Measurements from ENCODE around the gene USP27X. TPM values are rescaled to one million over a fixed set of nuclear protein-coding genes. Genes with fewer than 3 reads are reported as not detected.

The USP27X gene
- polyA plus RNA-seq (2013, experiment 1 of 2): 4.1 TPM
- 3.9 TPM for polyA plus RNA-seq (2013, experiment 2 of 2)

DNA sequence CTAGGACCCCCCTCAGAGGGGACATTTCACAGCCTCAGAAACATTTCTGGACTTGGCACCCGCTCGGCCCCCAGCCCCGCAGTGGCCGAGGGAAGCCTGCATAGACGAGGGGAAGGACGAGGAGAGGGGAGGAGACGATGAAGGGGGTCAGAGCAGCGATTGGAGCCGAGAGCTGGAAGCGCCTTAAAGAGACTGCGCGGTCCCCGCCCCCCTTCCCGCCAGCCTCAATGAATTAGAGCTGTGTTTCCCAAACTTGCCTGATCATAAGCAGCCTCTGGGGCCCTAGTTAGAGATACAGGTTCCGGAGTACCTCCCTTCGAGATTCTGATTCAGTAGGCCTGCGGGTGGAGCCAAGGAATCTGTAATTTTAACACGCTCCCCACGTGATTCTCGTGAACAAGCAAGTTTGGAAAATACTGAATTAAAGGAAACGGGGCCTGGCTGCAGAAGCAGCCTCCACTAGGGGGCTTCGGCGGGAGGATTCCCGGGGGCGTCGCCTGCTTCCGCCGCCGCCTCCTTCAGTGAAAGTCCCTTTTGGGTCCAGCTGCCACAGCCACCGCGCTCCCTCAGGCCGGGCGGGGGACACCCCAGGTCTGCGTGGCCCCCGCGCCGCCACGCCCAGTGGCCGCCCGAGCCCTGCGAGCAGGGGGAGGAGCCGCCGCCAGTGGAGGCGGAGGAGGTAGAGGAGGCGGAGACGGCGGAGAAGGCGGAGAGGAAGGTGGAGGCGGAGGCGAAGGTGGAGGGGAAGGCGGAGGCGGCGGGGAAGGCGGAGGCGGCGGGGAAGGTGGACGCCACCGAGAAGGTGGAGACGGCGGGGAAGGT is at the start of gene USP27X:
USP27X (plus strand) TSS at position 651 of the 822 bp plus-strand sequence. CDS start 824 bp downstream, outside the sequence.
- H3K4me3 ChIP-seq (ENCODE audit: low read length): peak within 1 kb of the TSS; percentile 37
- no peaks in the 10 kb centered on the region for H3K79me2 ChIP-seq (ENCODE audit: control insufficient read depth, insufficient read depth, low read length)
- no peak within 1 kb of the TSS for H3K23ac ChIP-seq (ENCODE audit: low read length)
- no peak within 1 kb of the TSS for H2BK120ac ChIP-seq (ENCODE audit: low read depth, low read length)
- peak within 1 kb of the TSS; percentile 59 for H3K27ac ChIP-seq (ENCODE audit: low read depth, low read length)
- no peak within 1 kb of the TSS for H3K4ac ChIP-seq (ENCODE audit: low read depth, low read length)
- peak within 1 kb of the TSS; percentile 32 for H3K18ac ChIP-seq (ENCODE audit: low read length)
- DNase-seq: peak; percentile 87
- no peaks in the 10 kb centered on the region for H3K27me3 ChIP-seq (ENCODE audit: insufficient read depth, low read length, poor library complexity)
- H2AK5ac ChIP-seq (ENCODE audit: low read length): no peak within 1 kb of the TSS
- no peaks in the 10 kb centered on the region for H3K79me1 ChIP-seq (ENCODE audit: low read length)
- WGBS (ENCODE audit: extremely low coverage, insufficient coverage, low lambda C conversion rate): no CpG with 5 or more reads among the region's 60 CpGs
- H3K4me2 ChIP-seq (ENCODE audit: low read length): peak within 1 kb of the TSS; percentile 37
- peak within 1 kb of the TSS; percentile 61 for H3K9ac ChIP-seq (ENCODE audit: low read length)
- H2BK5ac ChIP-seq (ENCODE audit: low read length): no peak within 1 kb of the TSS
- H3K56ac ChIP-seq (ENCODE audit: low read length): peak within 1 kb of the TSS; percentile 85
- H3K36me3 ChIP-seq (ENCODE audit: control insufficient read depth, insufficient read depth, low read length): no peaks in the 10 kb centered on the region
- no peak within 1 kb of the TSS for H4K5ac ChIP-seq (ENCODE audit: low read length)
- no peaks in the 10 kb centered on the region for H3K4me1 ChIP-seq (ENCODE audit: control insufficient read depth, low read depth, low read length)
- no peak within 1 kb of the TSS for H4K8ac ChIP-seq (ENCODE audit: low read depth, low read length)
- H2BK15ac ChIP-seq (replicated peaks; ENCODE audit: low read depth): no peak within 1 kb of the TSS

DNA sequence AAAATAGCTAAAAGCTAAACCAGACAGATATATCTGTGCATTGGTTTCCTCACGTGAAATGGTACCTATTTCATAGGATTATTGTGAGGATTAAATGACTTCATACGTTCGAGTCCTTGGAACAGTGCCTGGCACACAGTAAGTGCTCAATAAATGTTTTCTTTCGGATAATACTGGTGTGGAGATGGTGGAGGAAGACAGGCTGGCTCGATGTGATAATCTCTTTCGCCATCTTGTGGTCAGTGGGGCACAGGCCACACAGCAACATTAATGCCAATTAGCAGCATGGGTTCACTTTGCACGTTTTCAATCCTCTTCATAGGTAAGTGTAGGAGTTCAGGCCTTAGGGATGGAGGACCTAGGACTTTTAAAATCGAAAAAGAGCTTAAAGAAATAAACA is 40.9 kb upstream of the USP27X start:
- no peak overlapping the region for H4K5ac ChIP-seq (ENCODE audit: low read length)
- no peaks in the 10 kb centered on the region for H3K79me2 ChIP-seq (ENCODE audit: control insufficient read depth, insufficient read depth, low read length)
- H3K4me1 ChIP-seq (ENCODE audit: control insufficient read depth, low read depth, low read length): no peaks in the 10 kb centered on the region
- H3K27ac ChIP-seq (ENCODE audit: low read depth, low read length): no peak overlapping the region
- no peaks in the 10 kb centered on the region for H3K27me3 ChIP-seq (ENCODE audit: insufficient read depth, low read length, poor library complexity)
- no peak overlapping the region for H2BK15ac ChIP-seq (replicated peaks; ENCODE audit: low read depth)
- H3K36me3 ChIP-seq (ENCODE audit: control insufficient read depth, insufficient read depth, low read length): no peaks in the 10 kb centered on the region
- H3K79me1 ChIP-seq (ENCODE audit: low read length): no peaks in the 10 kb centered on the region
- H2AK5ac ChIP-seq (ENCODE audit: low read length): no peak overlapping the region
- no peak overlapping the region for H4K8ac ChIP-seq (ENCODE audit: low read depth, low read length)
- peak; percentile 37 for DNase-seq
- WGBS (ENCODE audit: extremely low coverage, insufficient coverage, low lambda C conversion rate): no CpG with 5 or more reads among the region's 8 CpGs
- no peak overlapping the region for H3K18ac ChIP-seq (ENCODE audit: low read length)
- H2BK120ac ChIP-seq (ENCODE audit: low read depth, low read length): no peak overlapping the region
- H3K56ac ChIP-seq (ENCODE audit: low read length): no peak overlapping the region
- no peak overlapping the region for H3K4ac ChIP-seq (ENCODE audit: low read depth, low read length)
- H3K4me3 ChIP-seq (ENCODE audit: low read length): no peak overlapping the region
- H2BK5ac ChIP-seq (ENCODE audit: low read length): no peak overlapping the region
- no peak overlapping the region for H3K23ac ChIP-seq (ENCODE audit: low read length)
- H3K9ac ChIP-seq (ENCODE audit: low read length): no peak overlapping the region
- no peak overlapping the region for H3K4me2 ChIP-seq (ENCODE audit: low read length)

- no peaks in the 10 kb centered on the region for H3K79me2 ChIP-seq (ENCODE audit: control insufficient read depth, insufficient read depth, low read length)
- no peaks in the 10 kb centered on the region for H3K36me3 ChIP-seq (ENCODE audit: control insufficient read depth, insufficient read depth, low read length)
- WGBS (ENCODE audit: extremely low coverage, insufficient coverage, low lambda C conversion rate): no CpG with 5 or more reads among the region's 3 CpGs
- no peak overlapping the region for H3K23ac ChIP-seq (ENCODE audit: low read length)
- H3K4me1 ChIP-seq (ENCODE audit: control insufficient read depth, low read depth, low read length): no peaks in the 10 kb centered on the region
- H2BK120ac ChIP-seq (ENCODE audit: low read depth, low read length): no peak overlapping the region
- H2BK5ac ChIP-seq (ENCODE audit: low read length): no peak overlapping the region
- H3K4ac ChIP-seq (ENCODE audit: low read depth, low read length): no peak overlapping the region
- no peak overlapping the region for H3K56ac ChIP-seq (ENCODE audit: low read length)
- H3K4me3 ChIP-seq (ENCODE audit: low read length): no peak overlapping the region
- H3K27ac ChIP-seq (ENCODE audit: low read depth, low read length): no peak overlapping the region
- H2AK5ac ChIP-seq (ENCODE audit: low read length): no peak overlapping the region
- H3K18ac ChIP-seq (ENCODE audit: low read length): no peak overlapping the region
- H3K4me2 ChIP-seq (ENCODE audit: low read length): no peak overlapping the region
- H3K79me1 ChIP-seq (ENCODE audit: low read length): no peaks in the 10 kb centered on the region
- H2BK15ac ChIP-seq (replicated peaks; ENCODE audit: low read depth): no peak overlapping the region
- H3K27me3 ChIP-seq (ENCODE audit: insufficient read depth, low read length, poor library complexity): no peaks in the 10 kb centered on the region
- H3K9ac ChIP-seq (ENCODE audit: low read length): no peak overlapping the region
- H4K5ac ChIP-seq (ENCODE audit: low read length): no peak overlapping the region
- peak; percentile 94 for DNase-seq
- no peak overlapping the region for H4K8ac ChIP-seq (ENCODE audit: low read depth, low read length)
Observed at GRCh38 chrX:49840679-49841078, 38.6 kb upstream of the USP27X start.

- H4K8ac ChIP-seq (ENCODE audit: low read depth, low read length): no peak overlapping the region
- H3K27me3 ChIP-seq (ENCODE audit: insufficient read depth, low read length, poor library complexity): no peaks in the 10 kb centered on the region
- no peak overlapping the region for H2BK120ac ChIP-seq (ENCODE audit: low read depth, low read length)
- no peak overlapping the region for H3K4me3 ChIP-seq (ENCODE audit: low read length)
- no peak overlapping the region for H2BK5ac ChIP-seq (ENCODE audit: low read length)
- DNase-seq: peak; percentile 32
- no peaks in the 10 kb centered on the region for H3K4me1 ChIP-seq (ENCODE audit: control insufficient read depth, low read depth, low read length)
- H4K5ac ChIP-seq (ENCODE audit: low read length): no peak overlapping the region
- no peak overlapping the region for H3K27ac ChIP-seq (ENCODE audit: low read depth, low read length)
- no peaks in the 10 kb centered on the region for H3K36me3 ChIP-seq (ENCODE audit: control insufficient read depth, insufficient read depth, low read length)
- no peak overlapping the region for H3K4ac ChIP-seq (ENCODE audit: low read depth, low read length)
- no peak overlapping the region for H3K9ac ChIP-seq (ENCODE audit: low read length)
- H3K79me1 ChIP-seq (ENCODE audit: low read length): no peaks in the 10 kb centered on the region
- H3K79me2 ChIP-seq (ENCODE audit: control insufficient read depth, insufficient read depth, low read length): no peaks in the 10 kb centered on the region
- H3K56ac ChIP-seq (ENCODE audit: low read length): no peak overlapping the region
- no peak overlapping the region for H3K18ac ChIP-seq (ENCODE audit: low read length)
- H2AK5ac ChIP-seq (ENCODE audit: low read length): no peak overlapping the region
- H3K4me2 ChIP-seq (ENCODE audit: low read length): no peak overlapping the region
- no peak overlapping the region for H3K23ac ChIP-seq (ENCODE audit: low read length)
- H2BK15ac ChIP-seq (replicated peaks; ENCODE audit: low read depth): no peak overlapping the region
Observed at GRCh38 chrX:49842621-49843020, 36.7 kb upstream of the USP27X start.

- H3K9ac ChIP-seq (ENCODE audit: low read length): no peak overlapping the region
- H3K27ac ChIP-seq (ENCODE audit: low read depth, low read length): no peak overlapping the region
- no peaks in the 10 kb centered on the region for H3K79me1 ChIP-seq (ENCODE audit: low read length)
- no peak overlapping the region for H3K18ac ChIP-seq (ENCODE audit: low read length)
- WGBS (ENCODE audit: extremely low coverage, insufficient coverage, low lambda C conversion rate): no CpG with 5 or more reads among the region's 8 CpGs
- no peak overlapping the region for H2BK15ac ChIP-seq (replicated peaks; ENCODE audit: low read depth)
- H2AK5ac ChIP-seq (ENCODE audit: low read length): no peak overlapping the region
- no peaks in the 10 kb centered on the region for H3K79me2 ChIP-seq (ENCODE audit: control insufficient read depth, insufficient read depth, low read length)
- no peak overlapping the region for H3K4me3 ChIP-seq (ENCODE audit: low read length)
- no peak overlapping the region for H3K23ac ChIP-seq (ENCODE audit: low read length)
- H4K5ac ChIP-seq (ENCODE audit: low read length): no peak overlapping the region
- H3K4me1 ChIP-seq (ENCODE audit: control insufficient read depth, low read depth, low read length): no peaks in the 10 kb centered on the region
- H3K36me3 ChIP-seq (ENCODE audit: control insufficient read depth, insufficient read depth, low read length): no peaks in the 10 kb centered on the region
- no peak for DNase-seq
- no peak overlapping the region for H3K4ac ChIP-seq (ENCODE audit: low read depth, low read length)
- H3K56ac ChIP-seq (ENCODE audit: low read length): no peak overlapping the region
- no peak overlapping the region for H2BK5ac ChIP-seq (ENCODE audit: low read length)
- H2BK120ac ChIP-seq (ENCODE audit: low read depth, low read length): no peak overlapping the region
- H3K4me2 ChIP-seq (ENCODE audit: low read length): no peak overlapping the region
- no peaks in the 10 kb centered on the region for H3K27me3 ChIP-seq (ENCODE audit: insufficient read depth, low read length, poor library complexity)
- no peak overlapping the region for H4K8ac ChIP-seq (ENCODE audit: low read depth, low read length)
Observed at GRCh38 chrX:49844611-49845010, 34.7 kb upstream of the USP27X start.
